A549 (cell line): Measurements from ENCODE around the gene CADM1.

Experiments used
- KDM5A ChIP-seq: fragments of 200-600 bp; sonication (generic); IDR thresholded peaks from 2 replicates; pipeline ENCODE4 v1.6.1; 2016; ENCODE audit warnings: antibody characterized with exemption, mild to moderate bottlenecking
- RAD21 ChIP-seq, 2 experiments: fragments of >200 bp in 1 of 2; sonication (Bioruptor Twin) in 1 of 2; formaldehyde crosslinking in 1 of 2; IDR thresholded peaks in 1 of 2; conservative IDR thresholded peaks in 1 of 2; 2 replicates in 1 of 2; 3 replicates in 1 of 2; pipeline ENCODE4 v1.6.1; 2012 to 2018; ENCODE audit warnings: inconsistent platforms in 1 of 2

- TF ChIP-seq KDM5A = no peak
- no peak for TF ChIP-seq RAD21 (conservative IDR thresholded peaks at IDR 0.05 in 1 of 2, IDR thresholded peaks at IDR 0.05 in 1 of 2)
These were observed 140.3 kb downstream of the CADM1 start for GRCh38 chr11:115363921-115364320.
